Measurements from ENCODE around the gene CDKN2D. TPM values are rescaled to one million over a fixed set of nuclear protein-coding genes. Genes with fewer than 3 reads are reported as not detected.

CDKN2D gene
- total and polyA plus RNA-seq, 10 of the 15 experiments (the other 5 are each of a cell fraction or from before 2014, with no cell fraction given), result 0.53 to 17.2 (median 6.7) TPM

DNA sequence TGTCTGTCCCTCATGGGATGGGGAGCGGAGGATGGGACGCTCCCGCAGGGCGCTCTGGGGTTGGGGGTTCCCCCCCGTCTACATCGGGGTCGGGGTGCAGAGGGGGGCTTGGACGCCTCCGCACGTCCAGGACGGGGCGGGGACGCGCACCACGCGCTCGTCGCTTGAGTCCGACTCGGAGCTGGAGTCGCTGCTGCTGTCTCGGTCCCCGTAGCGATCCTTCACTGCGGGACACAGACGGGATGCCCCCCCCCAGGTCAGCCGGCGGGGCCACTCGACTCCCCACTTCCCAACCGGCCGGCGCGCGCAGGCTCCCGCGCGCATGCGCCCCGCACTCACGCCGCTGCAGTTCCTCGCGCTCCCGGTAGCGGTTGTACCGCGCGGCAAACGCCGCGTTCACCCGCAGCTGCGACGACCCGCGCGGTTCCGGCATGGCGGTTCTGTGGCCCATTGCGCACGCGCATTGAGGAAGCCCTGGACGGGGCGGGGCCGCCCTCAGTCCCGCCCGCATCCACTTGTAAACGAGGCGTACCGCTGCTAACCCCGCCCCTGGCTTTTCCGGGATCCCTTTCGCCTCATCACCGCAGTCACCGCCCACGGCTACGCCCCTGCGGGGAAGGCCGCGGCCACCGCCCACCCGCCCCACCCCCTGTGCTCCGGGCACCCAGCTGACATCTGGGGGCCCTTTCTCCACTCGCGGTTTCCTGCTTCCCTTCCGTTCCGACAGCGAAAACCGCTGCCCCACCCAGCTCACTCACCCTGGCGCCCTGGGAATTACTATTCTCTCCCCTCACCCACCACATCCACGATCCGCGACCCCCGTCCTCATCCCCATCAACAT, 3.0 kb downstream of the CDKN2D start, which contains the start of gene KRI1 (continued):
- no peak for TF ChIP-seq KLF5 (IDR thresholded peaks at IDR 0.05; ENCODE audit: partially characterized antibody)
- TF ChIP-seq ETV6 (conservative IDR thresholded peaks at IDR 0.05 in 1 of 2, IDR thresholded peaks at IDR 0.05 in 1 of 2; ENCODE audit: borderline replicate concordance in 1 of 2, low read depth in 1 of 2), result no peak
- TF ChIP-seq KDM1A (IDR thresholded peaks at IDR 0.05; ENCODE audit: borderline replicate concordance), result no peak
- TF ChIP-seq, protein P1, sequence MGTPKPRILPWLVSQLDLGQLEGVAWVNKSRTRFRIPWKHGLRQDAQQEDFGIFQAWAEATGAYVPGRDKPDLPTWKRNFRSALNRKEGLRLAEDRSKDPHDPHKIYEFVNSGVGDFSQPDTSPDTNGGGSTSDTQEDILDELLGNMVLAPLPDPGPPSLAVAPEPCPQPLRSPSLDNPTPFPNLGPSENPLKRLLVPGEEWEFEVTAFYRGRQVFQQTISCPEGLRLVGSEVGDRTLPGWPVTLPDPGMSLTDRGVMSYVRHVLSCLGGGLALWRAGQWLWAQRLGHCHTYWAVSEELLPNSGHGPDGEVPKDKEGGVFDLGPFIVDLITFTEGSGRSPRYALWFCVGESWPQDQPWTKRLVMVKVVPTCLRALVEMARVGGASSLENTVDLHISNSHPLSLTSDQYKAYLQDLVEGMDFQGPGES (IDR thresholded peaks at IDR 0.05), result no peak
- TF ChIP-seq SREBF2 (IDR thresholded peaks at IDR 0.05; ENCODE audit: low read length), result no peak
- TF ChIP-seq MYC (IDR thresholded peaks at IDR 0.05; ENCODE audit: insufficient read depth, insufficient read length, insufficient replicate concordance, low read length, severe bottlenecking), result peak; percentile 14
- no peak for TF ChIP-seq SUZ12 (IDR thresholded peaks at IDR 0.05; ENCODE audit: unreplicated experiment)
- 0 out of 2 replicates have a peak, but pooled peaks have one; percentile 17 for TF ChIP-seq STAT3 (IDR thresholded peaks at IDR 0.05; ENCODE audit: low read depth, low read length)
- TF ChIP-seq SP1 (IDR thresholded peaks at IDR 0.05; ENCODE audit: low read depth, low read length), result peak; percentile 69
- peak; percentile 83 for TF ChIP-seq RUNX3 (IDR thresholded peaks at IDR 0.05; ENCODE audit: low read length)
- TF ChIP-seq POLR2AphosphoS5 (IDR thresholded peaks at IDR 0.05; ENCODE audit: low read length), result peak; percentile 83
- no peak for TF ChIP-seq NR2C2 (IDR thresholded peaks at IDR 0.05; ENCODE audit: borderline replicate concordance, control insufficient read depth, insufficient read length, low read depth)
- TF ChIP-seq DPF2 (IDR thresholded peaks at IDR 0.05), result no peak; the same call in none of the 2 replicates
- TF ChIP-seq GABPA (IDR thresholded peaks at IDR 0.05; ENCODE audit: low read depth), result no peak
- TF ChIP-seq, protein P2, sequence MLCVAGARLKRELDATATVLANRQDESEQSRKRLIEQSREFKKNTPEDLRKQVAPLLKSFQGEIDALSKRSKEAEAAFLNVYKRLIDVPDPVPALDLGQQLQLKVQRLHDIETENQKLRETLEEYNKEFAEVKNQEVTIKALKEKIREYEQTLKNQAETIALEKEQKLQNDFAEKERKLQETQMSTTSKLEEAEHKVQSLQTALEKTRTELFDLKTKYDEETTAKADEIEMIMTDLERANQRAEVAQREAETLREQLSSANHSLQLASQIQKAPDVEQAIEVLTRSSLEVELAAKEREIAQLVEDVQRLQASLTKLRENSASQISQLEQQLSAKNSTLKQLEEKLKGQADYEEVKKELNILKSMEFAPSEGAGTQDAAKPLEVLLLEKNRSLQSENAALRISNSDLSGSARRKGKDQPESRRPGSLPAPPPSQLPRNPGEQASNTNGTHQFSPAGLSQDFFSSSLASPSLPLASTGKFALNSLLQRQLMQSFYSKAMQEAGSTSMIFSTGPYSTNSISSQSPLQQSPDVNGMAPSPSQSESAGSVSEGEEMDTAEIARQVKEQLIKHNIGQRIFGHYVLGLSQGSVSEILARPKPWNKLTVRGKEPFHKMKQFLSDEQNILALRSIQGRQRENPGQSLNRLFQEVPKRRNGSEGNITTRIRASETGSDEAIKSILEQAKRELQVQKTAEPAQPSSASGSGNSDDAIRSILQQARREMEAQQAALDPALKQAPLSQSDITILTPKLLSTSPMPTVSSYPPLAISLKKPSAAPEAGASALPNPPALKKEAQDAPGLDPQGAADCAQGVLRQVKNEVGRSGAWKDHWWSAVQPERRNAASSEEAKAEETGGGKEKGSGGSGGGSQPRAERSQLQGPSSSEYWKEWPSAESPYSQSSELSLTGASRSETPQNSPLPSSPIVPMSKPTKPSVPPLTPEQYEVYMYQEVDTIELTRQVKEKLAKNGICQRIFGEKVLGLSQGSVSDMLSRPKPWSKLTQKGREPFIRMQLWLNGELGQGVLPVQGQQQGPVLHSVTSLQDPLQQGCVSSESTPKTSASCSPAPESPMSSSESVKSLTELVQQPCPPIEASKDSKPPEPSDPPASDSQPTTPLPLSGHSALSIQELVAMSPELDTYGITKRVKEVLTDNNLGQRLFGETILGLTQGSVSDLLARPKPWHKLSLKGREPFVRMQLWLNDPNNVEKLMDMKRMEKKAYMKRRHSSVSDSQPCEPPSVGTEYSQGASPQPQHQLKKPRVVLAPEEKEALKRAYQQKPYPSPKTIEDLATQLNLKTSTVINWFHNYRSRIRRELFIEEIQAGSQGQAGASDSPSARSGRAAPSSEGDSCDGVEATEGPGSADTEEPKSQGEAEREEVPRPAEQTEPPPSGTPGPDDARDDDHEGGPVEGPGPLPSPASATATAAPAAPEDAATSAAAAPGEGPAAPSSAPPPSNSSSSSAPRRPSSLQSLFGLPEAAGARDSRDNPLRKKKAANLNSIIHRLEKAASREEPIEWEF (IDR thresholded peaks at IDR 0.05; ENCODE audit: insufficient replicate concordance, low read depth, low read length), result no peak
- TF ChIP-seq IKZF2 (IDR thresholded peaks at IDR 0.05), result peak; percentile 57 to 77
- peak; percentile 44; the same call in 1 of the 2 replicates for TF ChIP-seq NR2C1 (IDR thresholded peaks at IDR 0.05)
- TF ChIP-seq, protein P3, sequence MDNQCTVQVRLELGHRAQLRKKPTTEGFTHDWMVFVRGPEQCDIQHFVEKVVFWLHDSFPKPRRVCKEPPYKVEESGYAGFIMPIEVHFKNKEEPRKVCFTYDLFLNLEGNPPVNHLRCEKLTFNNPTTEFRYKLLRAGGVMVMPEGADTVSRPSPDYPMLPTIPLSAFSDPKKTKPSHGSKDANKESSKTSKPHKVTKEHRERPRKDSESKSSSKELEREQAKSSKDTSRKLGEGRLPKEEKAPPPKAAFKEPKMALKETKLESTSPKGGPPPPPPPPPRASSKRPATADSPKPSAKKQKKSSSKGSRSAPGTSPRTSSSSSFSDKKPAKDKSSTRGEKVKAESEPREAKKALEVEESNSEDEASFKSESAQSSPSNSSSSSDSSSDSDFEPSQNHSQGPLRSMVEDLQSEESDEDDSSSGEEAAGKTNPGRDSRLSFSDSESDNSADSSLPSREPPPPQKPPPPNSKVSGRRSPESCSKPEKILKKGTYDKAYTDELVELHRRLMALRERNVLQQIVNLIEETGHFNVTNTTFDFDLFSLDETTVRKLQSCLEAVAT (IDR thresholded peaks at IDR 0.05), result no peak
- peak; percentile 60 for TF ChIP-seq FOXK2 (IDR thresholded peaks at IDR 0.05)

All from GM12878 (cell line).